HEK293T (cell line): Measurements from ENCODE around the gene NCMAP.

ENCODE experiments used
- ARNT ChIP-seq: fragments of 450-650 bp; IDR thresholded peaks from 2 replicates; pipeline ENCODE4 v1.6.1; 2017; ENCODE audit warnings: mild to moderate bottlenecking
- ELF4 ChIP-seq: fragments of 450-650 bp; IDR thresholded peaks from 2 replicates; pipeline ENCODE4 v1.6.1; 2017; ENCODE audit warnings: antibody characterized with exemption
- FOXM1 ChIP-seq: fragments of 450-650 bp; IDR thresholded peaks from 2 replicates; pipeline ENCODE4 v1.6.1; 2017; ENCODE audit warnings: mild to moderate bottlenecking, borderline replicate concordance
- HDGF ChIP-seq: fragments of 450-650 bp; IDR thresholded peaks from 2 replicates; pipeline ENCODE4 v1.6.1; 2017; ENCODE audit warnings: antibody characterized with exemption, borderline replicate concordance
- L3MBTL2 ChIP-seq: fragments of 450-650 bp; conservative IDR thresholded peaks from 2 replicates; pipeline ENCODE4 v1.6.1; 2016; ENCODE audit warnings: mild to moderate bottlenecking
- SP1 ChIP-seq: fragments of 450-650 bp; IDR thresholded peaks from 2 replicates; pipeline ENCODE4 v1.6.1; 2017
- TARDBP ChIP-seq: fragments of 450-650 bp; IDR thresholded peaks from 2 replicates; pipeline ENCODE4 v1.6.1; 2016
- ZNF384 ChIP-seq: fragments of 450-650 bp; IDR thresholded peaks from 2 replicates; pipeline ENCODE4 v1.6.1; 2016

DNA sequence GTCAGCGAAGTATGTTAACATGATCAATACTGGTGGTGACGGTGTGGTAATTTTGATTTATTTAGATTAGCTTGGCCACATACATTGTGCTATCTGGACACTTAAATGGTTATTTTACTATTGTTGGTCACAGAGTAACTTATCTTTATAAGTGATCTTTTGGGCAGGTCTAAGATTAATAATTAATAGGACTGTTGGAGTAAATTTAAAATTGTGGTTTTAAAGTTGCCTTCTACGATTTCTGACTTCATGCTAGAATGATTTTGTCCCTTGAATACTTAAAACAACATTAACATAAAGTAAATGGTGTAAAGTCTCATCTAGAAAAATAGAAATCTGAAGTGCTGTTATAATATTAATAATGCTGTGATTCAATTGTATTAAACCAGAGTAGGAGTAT, 101.9 kb downstream of the NCMAP start:
- TF ChIP-seq SP1 (no peak), TARDBP (no peak), HDGF (no peak), ARNT (no peak), ELF4 (no peak), ZNF384 (no peak), FOXM1 (no peak), L3MBTL2 (no peak)
